ENCODE results near the gene MED13L. TPM values are rescaled to one million over a fixed set of nuclear protein-coding genes. Genes with fewer than 3 reads are reported as not detected.

MED13L gene
- total and polyA plus RNA-seq, 2 donors (not counting 3 experiments of a cell fraction or from before 2014, with no cell fraction given) = 27.4 to 93.6 TPM

GRCh38 chr12:116076399-116076798, 201.1 kb downstream of the MED13L start:
- Histone ChIP-seq H3K27me3 (ENCODE audit: control insufficient read depth in 2 of 2, insufficient read depth in 2 of 2, low read length in 2 of 2) (no peaks in the 10 kb centered on the region), H3K9me1 (replicated peaks; ENCODE audit: control insufficient read depth, extremely low read depth, insufficient read depth, low read length) (no peaks in the 10 kb centered on the region), H3K9me3 (replicated peaks; ENCODE audit: control insufficient read depth, insufficient read depth, low read length) (no peaks in the 10 kb centered on the region), H3K4me1 (ENCODE audit: control insufficient read depth, extremely low read depth, insufficient read depth, low read length) (no peaks in the 10 kb centered on the region), H3K79me2 (ENCODE audit: control insufficient read depth, insufficient read depth, low read length) (peaks cover 11% of the 10 kb centered on the region), H2AFZ (ENCODE audit: low read depth, low read length) (no peak overlapping the region), H3K9ac (replicated peaks; ENCODE audit: extremely low read depth, insufficient read depth, low read length) (no peak overlapping the region), H3K4me2 (ENCODE audit: insufficient read depth, low read length) (no peak overlapping the region), H4K20me1 (replicated peaks; ENCODE audit: control insufficient read depth, extremely low read depth, insufficient read depth, low read length) (no peaks in the 10 kb centered on the region), H3K4me3 (replicated peaks in 1 of 3; ENCODE audit: insufficient read depth in 1 of 3, low read depth in 1 of 3, low read length in 3 of 3) (no peak overlapping the region), H3K27ac (ENCODE audit: insufficient read depth, low read depth, low read length) (no peak overlapping the region), H3K36me3 (ENCODE audit: control insufficient read depth in 2 of 2, extremely low read depth in 1 of 2, insufficient read depth in 2 of 2, low read length in 2 of 2) (no peaks in the 10 kb centered on the region)
- dilution Hi-C loops (cut with MboI; ENCODE audit: extremely low pct_ligation_motif_present, low sequenced_read_pairs) (no loop called here), intact Hi-C loops (cut with micrococcal nuclease) (no loop called here)
- no peak for TF ChIP-seq GATA2 (IDR thresholded peaks at IDR 0.05; ENCODE audit: insufficient read depth, insufficient read length, low read depth, low read length)
- TF ChIP-seq MYC (IDR thresholded peaks at IDR 0.05; ENCODE audit: low read depth, low read length) = no peak
- TF ChIP-seq MAX (IDR thresholded peaks at IDR 0.05; ENCODE audit: insufficient read depth, insufficient read length) = no peak
- no peak for TF ChIP-seq JUN (IDR thresholded peaks at IDR 0.05; ENCODE audit: borderline replicate concordance, insufficient read depth, insufficient read length, low read depth)
- TF ChIP-seq EZH2 (IDR thresholded peaks at IDR 0.05; ENCODE audit: borderline replicate concordance, low read depth, low read length, severe bottlenecking) = no peak
- TF ChIP-seq POLR2AphosphoS5 (IDR thresholded peaks at IDR 0.05; ENCODE audit: insufficient read depth, low read depth, low read length) = no peak
- TF ChIP-seq POLR2A (IDR thresholded peaks at IDR 0.05; ENCODE audit: low read depth, low read length) = no peak
- TF ChIP-seq FOS (IDR thresholded peaks at IDR 0.05; ENCODE audit: borderline replicate concordance, insufficient read depth, low read length) = no peak
- no peak for TF ChIP-seq CTCF (IDR thresholded peaks at IDR 0.05; ENCODE audit: extremely low read depth in 1 of 2, insufficient read depth in 1 of 2, low read depth in 1 of 2, low read length in 2 of 2)
- ChIA-PET CTCF (interaction anchor here (0.6 to 1.0 kb wide), 2 partner anchors 11 to 165 kb away, joined by 3 to 4 read pairs; no protein-coding TSS in a partner anchor), POLR2A (no interaction called here)
- DNase-seq (ENCODE audit: low read depth, low spot score) = no peak
- no TSS peak for BruUV-seq (replicated peaks)
- no peak for FAIRE-seq
